Retinal pigment epithelial cell (primary cell): Measurements from ENCODE around the gene PABPN1L.

ENCODE experiments used
- DNase-seq: peaks from one replicate; pipeline ENCODE4 v3.0.0-alpha.2; 2010; ENCODE audit warnings: low read depth
- H3K4me3 ChIP-seq: 2 replicates; pipeline ENCODE4 v1.5.1; 2011; ENCODE audit warnings: mild to moderate bottlenecking, low read length, control low read depth, moderate library complexity
- CTCF ChIP-seq: conservative IDR thresholded peaks from 2 replicates; pipeline ENCODE4 v1.5.1; 2011; ENCODE audit warnings: low read depth, low read length, control low read depth, inconsistent platforms

Gene PABPN1L

GRCh38 chr16:88881675-88882357 is 15.4 kb upstream of the PABPN1L start:
- H3K4me3 ChIP-seq, result no peak overlapping the region
- no peak for TF ChIP-seq CTCF
- DNase-seq, result no peak

GRCh38 chr16:88881007-88881615 is 14.7 kb upstream of the PABPN1L start:
- TF ChIP-seq CTCF, result no peak
- no peak for DNase-seq
- no peak overlapping the region for H3K4me3 ChIP-seq

DNA sequence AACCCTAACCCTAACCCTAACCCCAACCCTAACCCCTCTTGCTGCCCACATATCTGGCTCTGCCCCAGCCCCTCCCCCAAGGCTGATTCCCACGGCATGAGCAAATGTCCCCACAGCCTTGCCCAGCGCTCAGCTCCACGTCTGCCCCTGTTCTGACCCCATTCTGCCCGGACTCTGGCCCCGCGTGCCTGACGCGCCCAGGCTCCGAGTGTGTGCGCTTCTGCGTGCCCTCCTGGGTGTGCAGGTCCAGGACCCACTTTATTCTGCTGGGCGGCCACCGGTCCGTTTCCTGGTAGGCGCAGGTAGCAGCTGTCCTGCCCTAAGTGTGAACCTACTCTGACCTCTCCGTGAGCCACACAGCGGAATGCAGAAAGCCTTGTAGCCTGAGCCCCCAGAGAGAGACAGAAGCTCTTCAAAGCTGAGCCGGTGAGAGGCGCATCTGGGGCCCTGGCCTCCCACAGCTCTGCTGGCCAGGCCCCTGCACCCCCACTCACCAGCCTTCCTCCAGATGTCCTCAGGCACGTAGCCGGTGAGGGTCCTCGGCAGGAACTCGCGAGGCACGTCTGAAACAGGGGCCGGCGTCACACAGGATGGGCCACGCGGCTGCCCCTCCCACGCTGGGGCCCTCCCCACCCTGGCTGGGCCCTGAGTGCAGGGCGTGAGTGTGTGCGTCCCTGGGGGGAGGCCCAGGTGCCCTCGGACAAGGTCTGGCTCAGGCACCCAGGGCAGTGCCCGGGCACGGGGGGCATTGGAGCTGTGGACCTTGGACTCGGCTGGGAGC is 14.0 kb upstream of the PABPN1L start:
- no peak for DNase-seq
- H3K4me3 ChIP-seq, result no peak overlapping the region
- no peak for TF ChIP-seq CTCF

DNA sequence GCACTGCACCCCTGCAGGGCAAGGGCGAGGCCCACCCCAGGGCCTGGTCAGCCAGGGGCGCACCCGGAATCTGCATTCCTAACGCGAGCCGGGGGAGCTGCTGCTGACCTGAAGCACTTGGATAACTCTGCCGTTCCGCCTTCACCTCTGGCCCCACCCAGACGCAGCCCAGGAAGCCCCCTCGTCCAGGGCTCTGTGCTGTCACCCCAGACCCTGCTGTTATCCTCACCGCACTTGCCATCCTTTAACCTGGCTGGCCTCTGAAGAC is 13.3 kb upstream of the PABPN1L start:
- no peak for TF ChIP-seq CTCF
- DNase-seq, result no peak
- no peak overlapping the region for H3K4me3 ChIP-seq

- no peak overlapping the region for H3K4me3 ChIP-seq
- no peak for DNase-seq
- no peak for TF ChIP-seq CTCF
Observed at GRCh38 chr16:88878967-88879787, 12.7 kb upstream of the PABPN1L start.

- no peak for TF ChIP-seq CTCF
- H3K4me3 ChIP-seq, result no peak overlapping the region
- DNase-seq, result no peak
Observed at GRCh38 chr16:88878356-88878755, 11.9 kb upstream of the PABPN1L start.
